Osteoblast (primary cell): Measurements from ENCODE around the gene RNF43. TPM values are rescaled to one million over a fixed set of nuclear protein-coding genes. Genes with fewer than 3 reads are reported as not detected.

Experiments
- DNase-seq: peaks from one replicate; pipeline ENCODE4 v3.0.0; 2011; ENCODE audit warnings: low spot score, mixed read lengths; ENCODE audit not compliant: insufficient read length; ENCODE audit errors: missing footprints
- H2AFZ ChIP-seq: 2 replicates; pipeline ENCODE4 v1.6.0; 2011; ENCODE audit warnings: mild to moderate bottlenecking, low read length
- H3K27ac ChIP-seq: 2 replicates; pipeline ENCODE4 v1.5.1; 2011; ENCODE audit warnings: mild to moderate bottlenecking, low read depth, low read length, moderate library complexity
- H3K27me3 ChIP-seq: 2 replicates; pipeline ENCODE4 v1.6.0; 2012; ENCODE audit warnings: mild to moderate bottlenecking, control low read depth, inconsistent platforms, low read length, moderate library complexity; ENCODE audit not compliant: insufficient read depth
- H3K36me3 ChIP-seq: 2 replicates; pipeline ENCODE4 v1.5.1; 2011; ENCODE audit warnings: mild to moderate bottlenecking, low read length, control low read depth, moderate library complexity; ENCODE audit not compliant: insufficient read depth
- H3K4me1 ChIP-seq: 2 replicates; pipeline ENCODE4 v1.5.1; 2011; ENCODE audit warnings: mild to moderate bottlenecking, low read length, control low read depth, moderate library complexity; ENCODE audit not compliant: insufficient read depth
- H3K4me2 ChIP-seq: 2 replicates; pipeline ENCODE4 v1.6.0; 2011; ENCODE audit warnings: mild to moderate bottlenecking, low read length; ENCODE audit not compliant: insufficient read depth
- H3K4me3 ChIP-seq: fragments of 200-600 bp; sonication (generic); 3 replicates; pipeline ENCODE4 v1.5.1; 2012; ENCODE audit warnings: mild to moderate bottlenecking, low read length, inconsistent platforms; ENCODE audit not compliant: insufficient read depth
- H3K79me2 ChIP-seq: 2 replicates; pipeline ENCODE4 v1.6.0; 2012; ENCODE audit warnings: mild to moderate bottlenecking, low read length, control low read depth, inconsistent platforms; ENCODE audit not compliant: insufficient read depth
- H3K9me3 ChIP-seq: 2 replicates; pipeline ENCODE4 v1.5.1; 2011; ENCODE audit warnings: low read depth, low read length, control low read depth
- H4K20me1 ChIP-seq: 2 replicates; pipeline ENCODE4 v1.6.0; 2012; ENCODE audit warnings: mild to moderate bottlenecking, low read length, control low read depth; ENCODE audit not compliant: insufficient read depth
- CTCF ChIP-seq: IDR thresholded peaks from 2 replicates; pipeline ENCODE4 v1.5.1; 2011; ENCODE audit warnings: mild to moderate bottlenecking, low read depth, low read length, moderate library complexity; ENCODE audit errors: extremely low read depth
- total RNA-seq: library from RNA; depleted of rRNA; stranded (reverse); fragments of >200 nt; gene quantifications from 2 replicates; pipeline ENCODE4 v1.2.3, GENCODE V29; 2012

The RNF43 gene
- total RNA-seq, 1 donor: under 0.01 TPM

- Histone ChIP-seq H3K4me1 (no peaks in the 10 kb centered on the region), H2AFZ (no peak overlapping the region), H3K9me3 (no peaks in the 10 kb centered on the region), H3K27ac (no peak overlapping the region), H3K4me3 (no peak overlapping the region), H3K4me2 (no peak overlapping the region), H3K79me2 (no peaks in the 10 kb centered on the region), H4K20me1 (no peaks in the 10 kb centered on the region), H3K36me3 (no peaks in the 10 kb centered on the region), H3K27me3 (no peaks in the 10 kb centered on the region)
- TF ChIP-seq CTCF: no peak
- DNase-seq: no peak
These were observed 36.9 kb downstream of the RNF43 start for GRCh38 chr17:58380207-58381123.

- Histone ChIP-seq H3K4me3 (no peak overlapping the region), H3K27me3 (no peaks in the 10 kb centered on the region)
These were observed 37.9 kb downstream of the RNF43 start for GRCh38 chr17:58379511-58379824.

GRCh38 chr17:58378733-58379510 lies 38.4 kb downstream of the RNF43 start:
- Histone ChIP-seq H3K4me1 (no peaks in the 10 kb centered on the region), H3K36me3 (no peaks in the 10 kb centered on the region), H3K4me3 (no peak overlapping the region), H3K79me2 (no peaks in the 10 kb centered on the region), H3K4me2 (no peak overlapping the region), H3K27me3 (no peaks in the 10 kb centered on the region), H3K27ac (no peak overlapping the region), H4K20me1 (no peaks in the 10 kb centered on the region), H2AFZ (no peak overlapping the region), H3K9me3 (no peaks in the 10 kb centered on the region)
- DNase-seq: no peak
- TF ChIP-seq CTCF: no peak

More at GRCh38 chr17:58379511-58379824, 37.9 kb downstream of the RNF43 start:
- TF ChIP-seq CTCF: no peak
- no peaks in the 10 kb centered on the region for H3K4me1 ChIP-seq
- no peaks in the 10 kb centered on the region for H3K36me3 ChIP-seq
- no peaks in the 10 kb centered on the region for H3K79me2 ChIP-seq
- no peak overlapping the region for H3K27ac ChIP-seq
- H2AFZ ChIP-seq: no peak overlapping the region
- DNase-seq: no peak
- H4K20me1 ChIP-seq: no peaks in the 10 kb centered on the region
- H3K9me3 ChIP-seq: no peaks in the 10 kb centered on the region
- no peak overlapping the region for H3K4me2 ChIP-seq

GRCh38 chr17:58377661-58378060 lies 39.7 kb downstream of the RNF43 start:
- H3K79me2 ChIP-seq: no peaks in the 10 kb centered on the region
- H3K4me2 ChIP-seq: no peak overlapping the region
- no peaks in the 10 kb centered on the region for H3K36me3 ChIP-seq
- no peak for DNase-seq
- no peaks in the 10 kb centered on the region for H4K20me1 ChIP-seq
- no peak overlapping the region for H2AFZ ChIP-seq
- no peaks in the 10 kb centered on the region for H3K27me3 ChIP-seq
- no peak for TF ChIP-seq CTCF
- no peaks in the 10 kb centered on the region for H3K9me3 ChIP-seq
- H3K27ac ChIP-seq: no peak overlapping the region
- no peak overlapping the region for H3K4me3 ChIP-seq
- no peaks in the 10 kb centered on the region for H3K4me1 ChIP-seq
